HFFc6 (cell line): Measurements from ENCODE around the gene RCSD1. TPM values are rescaled to one million over a fixed set of nuclear protein-coding genes. Genes with fewer than 3 reads are reported as not detected.

Experiments used
- DNase-seq: peaks from one replicate; pipeline ENCODE4 v3.0.0-alpha.2; 2018
- H3K27ac Mint-ChIP-seq: 2 replicates; pipeline ENCODE4 v1.8.0; 2020; ENCODE audit warnings: mild to moderate bottlenecking, mixed read lengths
- H3K27me3 Mint-ChIP-seq: 2 replicates; pipeline ENCODE4 v1.8.0; 2021; ENCODE audit warnings: mild to moderate bottlenecking, moderate library complexity, mixed read lengths; ENCODE audit not compliant: insufficient read depth
- H3K36me3 Mint-ChIP-seq: 2 replicates; pipeline ENCODE4 v1.8.0; 2021; ENCODE audit warnings: low read depth, mixed read lengths
- H3K4me1 Mint-ChIP-seq: 2 replicates; pipeline ENCODE4 v1.8.0; 2020; ENCODE audit warnings: low read depth, mixed read lengths
- H3K4me3 Mint-ChIP-seq: 2 replicates; pipeline ENCODE4 v1.8.0; 2020; ENCODE audit warnings: mild to moderate bottlenecking, moderate library complexity, mixed read lengths
- H3K9me3 Mint-ChIP-seq: 2 replicates; pipeline ENCODE4 v1.8.0; 2020; ENCODE audit warnings: mild to moderate bottlenecking, mixed read lengths
- total RNA-seq, 6 experiments: library from RNA; stranded (reverse); fragmentation: NEBNext Ultra II Directional; extraction: Animal tissue kit (Norgen Biotek cat#: 25700); gene quantifications; 2 replicates in 1 of 6; 3 replicates in 5 of 6; pipeline ENCODE4 v1.2.3, GENCODE V29; 2021
- TF ChIP-seq, protein P1 (sequence below): fragments of 200-600 bp; sonication (generic); IDR thresholded peaks from 2 replicates; pipeline ENCODE4 v1.5.0; 2021; ENCODE audit warnings: antibody characterized with exemption, mild to moderate bottlenecking

Gene RCSD1
- total RNA-seq, 6 experiments from 2014 or later = not detected

DNA sequence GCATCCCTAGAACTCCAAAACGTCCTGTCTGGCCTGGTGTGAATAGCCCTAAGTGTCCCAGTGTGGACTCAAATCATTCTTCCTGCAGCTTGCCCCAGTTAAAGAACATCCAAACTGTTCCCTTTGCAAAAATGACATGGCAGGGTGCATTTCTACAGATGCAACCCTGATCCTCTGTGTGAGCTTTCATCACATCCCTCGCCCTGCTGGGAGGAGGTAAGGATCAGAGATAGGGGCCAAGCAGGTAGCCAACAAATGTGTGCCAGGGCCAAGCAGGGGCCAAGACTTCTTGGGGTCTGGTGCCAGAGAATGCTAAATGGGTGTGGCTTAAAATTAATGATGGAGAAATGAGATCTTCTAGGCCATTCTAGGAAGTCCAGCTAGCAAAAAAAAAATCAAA lies 64.7 kb downstream of the RCSD1 start:
- DNase-seq = no peak
- Mint-ChIP-seq H3K27ac (no peak overlapping the region), H3K4me1 (peaks cover 5% of the 10 kb centered on the region), H3K27me3 (peaks cover 25% of the 10 kb centered on the region), H3K4me3 (no peak overlapping the region), H3K9me3 (no peaks in the 10 kb centered on the region), H3K36me3 (no peaks in the 10 kb centered on the region)
- TF ChIP-seq, protein P1, sequence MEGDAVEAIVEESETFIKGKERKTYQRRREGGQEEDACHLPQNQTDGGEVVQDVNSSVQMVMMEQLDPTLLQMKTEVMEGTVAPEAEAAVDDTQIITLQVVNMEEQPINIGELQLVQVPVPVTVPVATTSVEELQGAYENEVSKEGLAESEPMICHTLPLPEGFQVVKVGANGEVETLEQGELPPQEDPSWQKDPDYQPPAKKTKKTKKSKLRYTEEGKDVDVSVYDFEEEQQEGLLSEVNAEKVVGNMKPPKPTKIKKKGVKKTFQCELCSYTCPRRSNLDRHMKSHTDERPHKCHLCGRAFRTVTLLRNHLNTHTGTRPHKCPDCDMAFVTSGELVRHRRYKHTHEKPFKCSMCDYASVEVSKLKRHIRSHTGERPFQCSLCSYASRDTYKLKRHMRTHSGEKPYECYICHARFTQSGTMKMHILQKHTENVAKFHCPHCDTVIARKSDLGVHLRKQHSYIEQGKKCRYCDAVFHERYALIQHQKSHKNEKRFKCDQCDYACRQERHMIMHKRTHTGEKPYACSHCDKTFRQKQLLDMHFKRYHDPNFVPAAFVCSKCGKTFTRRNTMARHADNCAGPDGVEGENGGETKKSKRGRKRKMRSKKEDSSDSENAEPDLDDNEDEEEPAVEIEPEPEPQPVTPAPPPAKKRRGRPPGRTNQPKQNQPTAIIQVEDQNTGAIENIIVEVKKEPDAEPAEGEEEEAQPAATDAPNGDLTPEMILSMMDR = no peak

DNA sequence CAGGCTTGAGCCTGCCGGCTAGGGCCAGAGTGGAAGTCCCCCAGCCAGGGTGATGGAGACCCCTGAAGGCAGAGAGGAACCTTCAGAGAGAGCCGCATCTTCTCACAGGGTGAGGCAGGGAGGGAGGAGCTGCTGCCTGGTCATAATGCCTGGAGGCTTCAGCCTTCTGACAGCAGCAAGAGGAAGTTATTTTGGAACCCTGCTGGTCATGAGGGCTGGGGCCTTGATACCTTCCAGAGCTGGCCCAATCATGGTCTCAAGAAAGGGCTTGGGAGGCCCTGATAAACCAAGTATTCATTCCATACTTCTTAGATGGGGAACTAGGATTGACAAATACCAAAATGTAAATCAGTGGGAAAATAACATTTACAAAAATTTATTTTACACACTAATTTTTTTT lies 65.1 kb downstream of the RCSD1 start:
- TF ChIP-seq, protein P1 = no peak
- Mint-ChIP-seq H3K4me1 (0 out of 2 replicates have a peak, but pooled peaks cover under 1% of the 10 kb centered on the region), H3K4me3 (no peak overlapping the region), H3K36me3 (no peaks in the 10 kb centered on the region), H3K9me3 (no peaks in the 10 kb centered on the region), H3K27me3 (peaks cover 29% of the 10 kb centered on the region), H3K27ac (no peak overlapping the region)
- no peak for DNase-seq

DNA sequence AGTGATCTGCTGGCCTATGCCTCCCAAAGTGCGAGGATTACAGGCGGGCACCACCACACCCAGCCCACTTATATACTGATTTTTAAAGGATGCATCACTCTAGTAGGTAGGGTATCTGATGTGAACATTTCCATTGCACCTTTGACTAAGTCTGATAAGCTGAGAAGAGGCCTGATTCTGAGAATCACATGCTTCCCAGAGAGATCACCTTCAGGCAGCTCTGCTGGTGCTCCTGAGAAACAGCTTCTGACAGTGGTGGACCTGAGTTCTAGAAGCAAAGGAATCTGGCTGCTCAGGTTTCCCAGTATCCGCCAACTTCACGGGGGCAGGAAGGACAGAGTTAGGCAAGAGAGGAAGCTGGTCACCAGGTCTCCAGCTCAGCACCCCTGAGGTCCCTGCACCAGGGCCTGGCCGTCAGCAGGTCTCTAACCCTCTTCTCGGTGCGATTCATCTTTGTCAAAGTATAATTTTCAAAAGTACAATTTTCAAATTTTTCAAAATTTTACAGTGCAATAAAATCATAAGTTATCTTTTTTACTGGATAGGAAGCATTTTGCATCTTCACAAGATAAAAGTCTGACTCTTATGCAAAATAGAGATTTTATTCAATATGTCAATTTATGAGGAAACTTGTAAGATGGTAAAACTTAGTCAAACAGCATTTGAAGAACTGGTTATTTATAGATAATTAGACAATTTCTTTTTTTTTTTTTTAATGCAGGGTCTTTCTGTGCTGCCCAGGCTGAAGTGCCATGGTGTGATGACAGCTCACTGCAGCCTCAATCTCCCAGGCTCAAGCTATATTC lies 65.9 kb downstream of the RCSD1 start:
- Mint-ChIP-seq H3K27me3 (peaks cover 31% of the 10 kb centered on the region), H3K36me3 (no peaks in the 10 kb centered on the region), H3K27ac (no peak overlapping the region), H3K9me3 (no peaks in the 10 kb centered on the region), H3K4me1 (no peaks in the 10 kb centered on the region), H3K4me3 (no peak overlapping the region)
- TF ChIP-seq, protein P1 = no peak
- no peak for DNase-seq

DNA sequence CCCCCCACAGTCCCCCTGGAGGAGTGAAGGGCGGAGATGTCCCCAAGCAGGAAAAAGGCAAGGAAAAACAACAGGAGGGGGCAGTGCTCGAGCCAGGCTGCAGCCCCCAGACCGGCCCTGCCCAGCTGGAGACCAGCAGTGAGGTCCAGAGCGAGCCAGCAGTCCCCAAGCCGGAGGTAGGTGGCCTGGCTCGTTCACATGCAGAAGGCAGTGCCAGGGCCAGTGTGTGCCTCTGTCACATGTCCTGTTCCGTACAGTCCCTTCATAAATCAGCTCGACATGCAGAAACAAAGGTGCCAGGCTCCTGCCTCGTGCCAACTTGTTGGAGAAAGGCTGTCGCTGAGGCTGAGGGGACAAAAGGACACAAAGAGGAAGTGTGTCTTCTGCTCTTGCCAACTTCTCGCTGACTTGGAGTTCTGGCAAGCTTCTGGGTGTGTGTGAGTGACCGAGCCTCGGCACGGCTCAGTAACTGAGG lies 67.7 kb downstream of the RCSD1 start:
- TF ChIP-seq, protein P1 = no peak
- peaks cover 24% of the 10 kb centered on the region for H3K27me3 Mint-ChIP-seq
- H3K4me1 Mint-ChIP-seq = no peaks in the 10 kb centered on the region
- no peak overlapping the region for H3K27ac Mint-ChIP-seq
- no peaks in the 10 kb centered on the region for H3K9me3 Mint-ChIP-seq
- no peaks in the 10 kb centered on the region for H3K36me3 Mint-ChIP-seq
- DNase-seq = no peak
- H3K4me3 Mint-ChIP-seq = no peak overlapping the region

DNA sequence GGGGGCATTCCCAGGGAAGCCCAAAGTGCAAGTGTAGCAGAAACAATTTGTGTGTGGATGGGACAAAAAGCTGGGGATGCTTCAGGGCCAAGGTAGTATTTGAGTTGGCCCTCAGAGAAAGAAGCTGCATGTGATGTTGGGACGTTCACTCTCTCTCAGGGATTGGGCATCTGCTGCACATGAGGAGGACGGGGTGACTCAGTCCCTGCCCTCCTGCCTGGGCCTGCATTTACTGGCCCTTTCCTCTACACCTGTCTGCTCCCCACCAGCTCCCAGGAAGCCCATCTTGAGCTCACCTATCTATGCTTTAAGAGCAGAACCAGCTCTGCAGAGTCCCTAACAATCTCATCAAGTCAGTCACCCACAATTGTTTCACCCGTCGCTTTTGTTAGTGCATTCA lies 68.3 kb downstream of the RCSD1 start:
- Mint-ChIP-seq H3K27ac (no peak overlapping the region), H3K9me3 (no peaks in the 10 kb centered on the region), H3K4me3 (no peak overlapping the region), H3K27me3 (peaks cover 28% of the 10 kb centered on the region), H3K4me1 (no peaks in the 10 kb centered on the region), H3K36me3 (no peaks in the 10 kb centered on the region)
- TF ChIP-seq, protein P1 = no peak
- no peak for DNase-seq
